Choroid plexus epithelial cell (primary cell): ENCODE data around the gene WNK3.
A peak's percentile ranks its signal among the peaks of the same experiment; 100 is the strongest.

Experiments used
- DNase-seq: peaks from one replicate; pipeline ENCODE4 v3.0.0-alpha.2; 2010; ENCODE audit warnings: low read depth
- H3K4me3 ChIP-seq: 2 replicates; pipeline ENCODE4 v1.5.1; 2011; ENCODE audit warnings: low read depth, mild to moderate bottlenecking, control low read depth, low read length, moderate library complexity
- TF ChIP-seq, protein P1 (sequence below): conservative IDR thresholded peaks from 2 replicates; pipeline ENCODE4 v1.5.1; 2011; ENCODE audit warnings: low read depth, mild to moderate bottlenecking, control low read depth, inconsistent platforms, low read length, moderate library complexity

WNK3 gene

GRCh38 chrX:54294306-54294705 lies 63.5 kb downstream of the WNK3 start:
- no peak overlapping the region for H3K4me3 ChIP-seq
- no peak for DNase-seq
- TF ChIP-seq, protein P1, sequence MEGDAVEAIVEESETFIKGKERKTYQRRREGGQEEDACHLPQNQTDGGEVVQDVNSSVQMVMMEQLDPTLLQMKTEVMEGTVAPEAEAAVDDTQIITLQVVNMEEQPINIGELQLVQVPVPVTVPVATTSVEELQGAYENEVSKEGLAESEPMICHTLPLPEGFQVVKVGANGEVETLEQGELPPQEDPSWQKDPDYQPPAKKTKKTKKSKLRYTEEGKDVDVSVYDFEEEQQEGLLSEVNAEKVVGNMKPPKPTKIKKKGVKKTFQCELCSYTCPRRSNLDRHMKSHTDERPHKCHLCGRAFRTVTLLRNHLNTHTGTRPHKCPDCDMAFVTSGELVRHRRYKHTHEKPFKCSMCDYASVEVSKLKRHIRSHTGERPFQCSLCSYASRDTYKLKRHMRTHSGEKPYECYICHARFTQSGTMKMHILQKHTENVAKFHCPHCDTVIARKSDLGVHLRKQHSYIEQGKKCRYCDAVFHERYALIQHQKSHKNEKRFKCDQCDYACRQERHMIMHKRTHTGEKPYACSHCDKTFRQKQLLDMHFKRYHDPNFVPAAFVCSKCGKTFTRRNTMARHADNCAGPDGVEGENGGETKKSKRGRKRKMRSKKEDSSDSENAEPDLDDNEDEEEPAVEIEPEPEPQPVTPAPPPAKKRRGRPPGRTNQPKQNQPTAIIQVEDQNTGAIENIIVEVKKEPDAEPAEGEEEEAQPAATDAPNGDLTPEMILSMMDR, result no peak

GRCh38 chrX:54292755-54293154 lies 65.1 kb downstream of the WNK3 start:
- TF ChIP-seq, protein P1, result no peak
- DNase-seq, result no peak
- no peak overlapping the region for H3K4me3 ChIP-seq

DNA sequence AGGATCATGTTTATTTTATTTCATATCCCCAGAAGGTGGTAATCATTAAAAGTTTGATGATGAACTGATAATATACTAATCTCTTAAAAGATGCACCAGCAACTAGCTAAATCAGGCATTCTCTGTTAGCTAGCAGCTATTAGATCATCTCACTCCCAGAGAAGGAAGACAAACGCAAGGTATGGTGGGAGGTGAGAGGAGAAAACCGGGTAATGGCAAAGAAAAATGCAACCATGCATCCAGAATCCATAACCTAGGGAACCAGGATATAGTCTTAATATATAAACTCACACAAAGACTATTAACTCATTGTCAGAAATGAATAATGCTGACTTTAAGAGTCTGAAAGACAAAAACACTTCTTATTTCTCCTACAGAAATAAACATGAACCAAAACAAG lies 66.1 kb downstream of the WNK3 start:
- DNase-seq, result no peak
- H3K4me3 ChIP-seq, result no peak overlapping the region
- TF ChIP-seq, protein P1, result no peak

- no peak for DNase-seq
- TF ChIP-seq, protein P1, result no peak
- no peak overlapping the region for H3K4me3 ChIP-seq
These were observed 68.9 kb downstream of the WNK3 start for GRCh38 chrX:54288968-54289367.

GRCh38 chrX:54288277-54288676 lies 69.6 kb downstream of the WNK3 start:
- peak; percentile 28 for DNase-seq
- H3K4me3 ChIP-seq, result no peak overlapping the region
- TF ChIP-seq, protein P1, result no peak

GRCh38 chrX:54281676-54282075 lies 76.2 kb downstream of the WNK3 start:
- DNase-seq, result peak; percentile 1
- TF ChIP-seq, protein P1, result no peak
- no peak overlapping the region for H3K4me3 ChIP-seq

DNA sequence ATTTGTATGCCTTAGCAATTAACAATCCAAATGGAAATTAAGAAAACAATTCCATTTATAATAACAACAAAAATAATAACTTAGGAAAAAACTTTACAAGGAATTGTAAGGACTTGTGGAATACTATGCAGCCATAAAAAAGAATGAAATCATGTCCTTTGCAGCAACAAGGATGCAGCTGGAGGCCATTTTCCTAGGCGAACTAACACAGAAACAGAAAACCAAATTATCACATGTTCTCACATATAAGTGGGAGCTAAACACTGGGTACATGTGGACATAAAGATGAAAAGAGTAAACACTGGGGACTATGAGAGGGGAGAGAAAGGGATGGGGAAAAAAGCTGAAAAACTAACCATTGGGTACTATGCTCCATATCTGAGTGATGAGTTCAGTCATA lies 77.4 kb downstream of the WNK3 start:
- no peak overlapping the region for H3K4me3 ChIP-seq
- TF ChIP-seq, protein P1, result no peak
- no peak for DNase-seq
